Psoas muscle (tissue), 8 donors: ENCODE measurements around the gene HEXIM1. TPM values are rescaled to one million over a fixed set of nuclear protein-coding genes. Genes with fewer than 3 reads are reported as not detected.
A peak's percentile ranks its signal among the peaks of the same experiment; 100 is the strongest.

ENCODE experiments used
- ATAC-seq, 4 donors: fragments of 200-7000 bp; cut with Tn5 transposase; one replicate each; pipeline ENCODE4 v1.9.1; 2020; ENCODE audit warnings: moderate library complexity in 3 of 4, mild to moderate bottlenecking in 2 of 4
- DNase-seq, 2 donors: peaks; one replicate each; pipeline ENCODE4 v3.0.0-alpha.2; 2020
- H3K27ac ChIP-seq: fragments of 200-600 bp; one replicate; pipeline ENCODE4 v1.8.0; 2022
- H3K27me3 ChIP-seq, 3 donors: fragments of 200-600 bp in 1 of 3; one replicate each; pipeline versions ENCODE4 v1.6.1 to v1.8.0; 2013 to 2022; ENCODE audit warnings: low read length in 2 of 3, mild to moderate bottlenecking in 2 of 3, moderate library complexity in 1 of 3; ENCODE audit not compliant: insufficient read depth in 3 of 3
- H3K36me3 ChIP-seq, 2 donors: fragments of 200-600 bp in 1 of 2; one replicate each; pipeline versions ENCODE4 v1.6.1 to v1.8.0; 2013 to 2022; ENCODE audit warnings: low read depth in 1 of 2, mild to moderate bottlenecking in 1 of 2, moderate library complexity in 1 of 2; ENCODE audit not compliant: insufficient read depth in 1 of 2
- H3K4me1 ChIP-seq: fragments of 200-600 bp; one replicate; pipeline ENCODE4 v1.8.0; 2022
- H3K4me3 ChIP-seq: fragments of 200-600 bp; one replicate; pipeline ENCODE4 v1.8.0; 2022; ENCODE audit warnings: mild to moderate bottlenecking
- H3K9me3 ChIP-seq: fragments of 200-600 bp; one replicate; pipeline ENCODE4 v1.8.0; 2022
- WGBS, 3 donors: extraction: QIAGEN DNeasy Blood & Tissue Kit; methylation state at CpG; one replicate each; pipeline versions ENCODE4 v1.1.6 to v1.1.7; 2013; 5-methylcytosine and 5-hydroxymethylcytosine counted together
- intact Hi-C, 2 donors: fragments of 100-400 bp; cut with DNase I; formaldehyde crosslinking; loops; one replicate each; pipeline versions ENCODE4 v1.11.0 to v1.14.2; 2022
- polyA plus RNA-seq, 3 donors: library from polyadenylated mRNA; stranded (reverse); fragments of 200-250 nt; gene quantifications; one replicate each; pipeline ENCODE4 v1.2.3, GENCODE V29; 2013
- total RNA-seq, 4 donors: library from RNA; stranded (reverse); fragmentation: NEBNext Ultra II Directional in 2 of 4; extraction: Animal tissue kit (Norgen Biotek cat#: 25700) in 2 of 4; gene quantifications; one replicate each; pipeline versions ENCODE4 v1.2.1 to v1.2.4, GENCODE V29; 2021 to 2023
- TF ChIP-seq, protein P1 (sequence below): fragments of 200-600 bp; IDR thresholded peaks from one replicate; pipeline ENCODE4 v1.8.0; 2022; ENCODE audit warnings: antibody characterized with exemption
- donor health status: healthy with polysubstance abuse.
- donor health status: DM: no; HTN: no; CAD: no; lungs with moderate emphysema.
- donor health status: Bipolar disorder and iron deficiency.
- donor health status: healthy.
- donor health status: DM: yes; HTN: yes; CAD: no.
- donor health status: DM: no; HTN: no; CAD: no.
- donor health status: DM: no; HTN: no; CAD: no.
- donor health status: DM: yes; HTN: yes; CAD: no.

Gene HEXIM1
- total and polyA plus RNA-seq, 7 donors, result 9.5 to 127 (median 29.2) TPM

- no peak overlapping the region for H3K27ac ChIP-seq
- no peaks in the 10 kb centered on the region for H3K9me3 ChIP-seq
- no peak for ATAC-seq
- peaks cover 0 to 4% of the 10 kb centered on the region in 2 donors for H3K36me3 ChIP-seq
- no peaks in the 10 kb centered on the region for H3K27me3 ChIP-seq
- no peak overlapping the region for H3K4me3 ChIP-seq
- 84 to 91% (median 84%) methylated on average over 12 of the region's 12 CpGs for WGBS, 3 donors
- no peaks in the 10 kb centered on the region for H3K4me1 ChIP-seq
- TF ChIP-seq, protein P1, sequence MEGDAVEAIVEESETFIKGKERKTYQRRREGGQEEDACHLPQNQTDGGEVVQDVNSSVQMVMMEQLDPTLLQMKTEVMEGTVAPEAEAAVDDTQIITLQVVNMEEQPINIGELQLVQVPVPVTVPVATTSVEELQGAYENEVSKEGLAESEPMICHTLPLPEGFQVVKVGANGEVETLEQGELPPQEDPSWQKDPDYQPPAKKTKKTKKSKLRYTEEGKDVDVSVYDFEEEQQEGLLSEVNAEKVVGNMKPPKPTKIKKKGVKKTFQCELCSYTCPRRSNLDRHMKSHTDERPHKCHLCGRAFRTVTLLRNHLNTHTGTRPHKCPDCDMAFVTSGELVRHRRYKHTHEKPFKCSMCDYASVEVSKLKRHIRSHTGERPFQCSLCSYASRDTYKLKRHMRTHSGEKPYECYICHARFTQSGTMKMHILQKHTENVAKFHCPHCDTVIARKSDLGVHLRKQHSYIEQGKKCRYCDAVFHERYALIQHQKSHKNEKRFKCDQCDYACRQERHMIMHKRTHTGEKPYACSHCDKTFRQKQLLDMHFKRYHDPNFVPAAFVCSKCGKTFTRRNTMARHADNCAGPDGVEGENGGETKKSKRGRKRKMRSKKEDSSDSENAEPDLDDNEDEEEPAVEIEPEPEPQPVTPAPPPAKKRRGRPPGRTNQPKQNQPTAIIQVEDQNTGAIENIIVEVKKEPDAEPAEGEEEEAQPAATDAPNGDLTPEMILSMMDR, result no peak
- intact Hi-C loops, result loop anchor here (1.0 to 10.0 kb wide), 3 partner anchors 60 to 362 kb away; no protein-coding TSS in a partner anchor
- peak in 1 of 2 donors; percentile 42 for DNase-seq
Measured at GRCh38 chr17:45136846-45137560, 11.3 kb upstream of the HEXIM1 start.

DNA sequence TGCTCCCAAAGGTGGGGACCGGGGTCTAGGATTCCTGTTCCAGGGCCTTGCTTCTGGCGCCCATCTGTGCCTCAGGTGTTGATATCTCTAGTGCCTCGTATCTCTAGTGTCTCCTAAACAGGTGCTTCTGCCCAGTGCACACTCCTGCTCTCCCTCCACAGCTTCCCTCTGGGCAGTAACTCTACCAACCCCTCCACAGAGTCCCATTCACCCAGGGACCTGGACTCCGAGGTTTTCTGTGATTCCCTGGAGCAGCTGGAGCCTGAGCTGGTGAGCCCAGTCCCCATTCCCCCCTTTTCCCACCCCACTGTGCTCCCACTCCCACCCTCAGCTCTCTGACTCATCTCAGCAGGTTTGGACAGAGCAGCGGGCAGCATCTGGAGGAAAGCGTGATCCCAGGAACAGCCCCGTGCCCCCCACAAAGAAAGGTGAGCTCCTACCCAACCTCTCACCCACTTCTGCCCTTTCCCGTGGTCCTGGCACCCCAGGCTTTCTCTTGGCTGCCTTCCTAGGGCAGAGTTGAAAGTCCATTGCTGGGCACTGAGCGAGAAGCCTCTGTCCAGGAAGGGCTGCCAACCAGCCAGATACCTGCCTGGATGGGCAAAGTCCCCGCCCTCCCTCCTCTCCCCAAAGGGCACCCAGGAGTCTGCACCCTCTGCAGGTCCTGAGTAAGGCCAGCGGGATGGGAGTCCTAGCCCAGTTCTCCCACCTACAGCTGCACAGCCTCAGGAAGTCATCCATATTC is 10.5 kb upstream of the HEXIM1 start:
- Histone ChIP-seq H3K36me3 (peaks cover 0 to 4% of the 10 kb centered on the region in 2 donors), H3K27ac (no peak overlapping the region), H3K27me3 (no peaks in the 10 kb centered on the region), H3K4me1 (no peaks in the 10 kb centered on the region), H3K4me3 (no peak overlapping the region), H3K9me3 (no peaks in the 10 kb centered on the region)
- 82 to 84% (median 82%) methylated on average over 11 of the region's 11 CpGs for WGBS, 3 donors
- peak in 1 of 2 donors; percentile 47 for DNase-seq
- TF ChIP-seq, protein P1, result no peak
- no peak for ATAC-seq
- intact Hi-C loops, result loop anchor here in 1 of 2 donors (2.0 to 10.0 kb wide), 2 partner anchors 61 to 363 kb away; no protein-coding TSS in a partner anchor

GRCh38 chr17:45138911-45139532 is 9.3 kb upstream of the HEXIM1 start:
- Histone ChIP-seq H3K9me3 (no peaks in the 10 kb centered on the region), H3K4me1 (peaks cover 5% of the 10 kb centered on the region), H3K4me3 (no peak overlapping the region), H3K36me3 (peaks cover 0 to 4% of the 10 kb centered on the region in 2 donors), H3K27ac (no peak overlapping the region), H3K27me3 (no peaks in the 10 kb centered on the region)
- TF ChIP-seq, protein P1, result no peak
- 79 to 92% (median 83%) methylated on average over 12 to 14 of the region's 14 CpGs for WGBS, 3 donors
- ATAC-seq, result no peak
- DNase-seq, result peak in 1 of 2 donors; percentile 36
- intact Hi-C loops, result loop anchor here in 1 of 2 donors (10.0 kb wide), 1 partner anchor 364 kb away; no protein-coding TSS in a partner anchor

- Histone ChIP-seq H3K9me3 (no peaks in the 10 kb centered on the region), H3K4me1 (peaks cover 5% of the 10 kb centered on the region), H3K4me3 (no peak overlapping the region), H3K36me3 (peaks cover 0 to 4% of the 10 kb centered on the region in 2 donors), H3K27me3 (no peaks in the 10 kb centered on the region), H3K27ac (no peak overlapping the region)
- no peak for ATAC-seq
- 68 to 73% (median 73%) methylated on average over 4 of the region's 4 CpGs for WGBS, 3 donors
- intact Hi-C loops, result loop anchor here in 1 of 2 donors (10.0 kb wide), 1 partner anchor 365 kb away; no protein-coding TSS in a partner anchor
- TF ChIP-seq, protein P1, result no peak
- DNase-seq, result no peak
Measured at GRCh38 chr17:45139533-45139920, 8.7 kb upstream of the HEXIM1 start.
